ENCODE measurements around the gene DCLK2.

- TF ChIP-seq TCF12 (IDR thresholded peaks at IDR 0.05; ENCODE audit: low read depth) (no peak), REST (IDR thresholded peaks at IDR 0.05; ENCODE audit: low read depth) (no peak), RAD21 (IDR thresholded peaks at IDR 0.05; ENCODE audit: low read depth) (no peak), EGR1 (IDR thresholded peaks at IDR 0.05) (no peak), CEBPB (IDR thresholded peaks at IDR 0.05) (no peak), YY1 (IDR thresholded peaks at IDR 0.05; ENCODE audit: low read depth) (no peak), MAX (IDR thresholded peaks at IDR 0.05) (no peak), CREB1 (IDR thresholded peaks at IDR 0.05; ENCODE audit: low read depth) (no peak), TAF1 (IDR thresholded peaks at IDR 0.05; ENCODE audit: low read depth) (no peak), NFIC (IDR thresholded peaks at IDR 0.05) (no peak), EP300 (IDR thresholded peaks at IDR 0.05; ENCODE audit: borderline replicate concordance) (no peak), TEAD4 (IDR thresholded peaks at IDR 0.05) (no peak), ZBTB7A (IDR thresholded peaks at IDR 0.05; ENCODE audit: low read depth) (no peak), USF1 (IDR thresholded peaks at IDR 0.05) (no peak)
Observed at GRCh38 chr4:150127757-150128156, 49.5 kb downstream of the DCLK2 start.
